Esophagus squamous epithelium (tissue), 5 donors: ENCODE measurements around the gene ACTN4. TPM values are rescaled to one million over a fixed set of nuclear protein-coding genes. Genes with fewer than 3 reads are reported as not detected.

Source experiments
- DNase-seq: peaks from one replicate; lab custom pipeline; 2025; lab: John Stamatoyannopoulos, UW
- H3K27ac ChIP-seq, 4 donors: fragments of 200-600 bp; sonication (generic); one replicate each; pipeline ENCODE4 v1.5.1; 2016 to 2019; ENCODE audit warnings: mild to moderate bottlenecking in 1 of 4
- H3K27me3 ChIP-seq, 4 donors: fragments of 200-600 bp; sonication (generic); 1 replicate in 3 of 4; 2 replicates in 1 of 4; pipeline versions ENCODE4 v1.5.1 to v1.6.0; 2017 to 2021; ENCODE audit warnings: antibody characterized with exemption in 1 of 4
- H3K36me3 ChIP-seq, 3 donors: fragments of 200-600 bp; sonication (generic); one replicate each; pipeline ENCODE4 v1.5.1; 2016 to 2019
- H3K4me1 ChIP-seq, 3 donors: fragments of 200-600 bp; sonication (generic); one replicate each; pipeline ENCODE4 v1.5.1; 2017 to 2019
- H3K4me3 ChIP-seq, 4 donors: fragments of 200-600 bp; sonication (generic); 1 replicate in 3 of 4; 2 replicates in 1 of 4; pipeline ENCODE4 v1.5.1; 2016 to 2019; ENCODE audit warnings: mild to moderate bottlenecking in 2 of 4, moderate library complexity in 1 of 4
- H3K9me3 ChIP-seq, 3 donors: fragments of 200-600 bp; sonication (generic); one replicate each; pipeline ENCODE4 v1.5.1; 2016 to 2019
- CTCF ChIP-seq, 6 experiments: fragments of 450-650 bp in 4 of 6; fragments of 200-600 bp in 2 of 6; sonication (generic) in 2 of 6; IDR thresholded peaks; one replicate each; pipeline ENCODE4 v1.5.1; 2016 to 2019; ENCODE audit warnings: antibody characterized with exemption in 6 of 6, mild to moderate bottlenecking in 4 of 6, moderate library complexity in 4 of 6
- POLR2A ChIP-seq, 4 donors: fragments of 450-650 bp; IDR thresholded peaks; one replicate each; pipeline ENCODE4 v1.6.1; 2017; ENCODE audit warnings: antibody characterized with exemption in 4 of 4, mild to moderate bottlenecking in 4 of 4, moderate library complexity in 3 of 4
- WGBS, 2 donors: methylation state at CpG; one replicate each; pipeline ENCODE4 v1.1.5; 2018; 5-methylcytosine and 5-hydroxymethylcytosine counted together
- intact Hi-C: fragments of 100-400 bp; cut with DNase I; formaldehyde crosslinking; loops from one replicate; pipeline ENCODE4 v1.15.0; 2022
- total RNA-seq, 4 donors: library from RNA; depleted of rRNA; stranded (reverse); fragments of >200 nt; gene quantifications; one replicate each; pipeline ENCODE4 v1.1.0, GENCODE V29; 2016
- donor health status: DM: yes; HTN: yes; CAD: no.

Gene ACTN4
- total RNA-seq, 4 donors from 2014 or later, result 302 to 705 (median 414) TPM

- TF ChIP-seq CTCF (IDR thresholded peaks at IDR 0.05) (no peak), POLR2A (IDR thresholded peaks at IDR 0.05) (no peak)
- H3K36me3 ChIP-seq, result peaks cover 3 to 55% (median 9%) of the 10 kb centered on the region in 3 donors
- no peak for DNase-seq
- peak overlapping the region; percentile 73 to 84 (median 82) for H3K27ac ChIP-seq
- H3K27me3 ChIP-seq, result no peaks in the 10 kb centered on the region
- H3K9me3 ChIP-seq, result no peaks in the 10 kb centered on the region
- 71 to 84% methylated on average over 13 of the region's 17 CpGs for WGBS, 2 donors
- intact Hi-C loops, result no loop called here
- no peak overlapping the region for H3K4me3 ChIP-seq
- H3K4me1 ChIP-seq, result peaks cover 19 to 78% (median 36%) of the 10 kb centered on the region in 3 donors
Observed at GRCh38 chr19:38635483-38636399, 11.7 kb upstream of the ACTN4 start.

GRCh38 chr19:38638461-38638860 is 9.0 kb upstream of the ACTN4 start:
- no peaks in the 10 kb centered on the region for H3K9me3 ChIP-seq
- no peak for TF ChIP-seq POLR2A (IDR thresholded peaks at IDR 0.05)
- no peak for TF ChIP-seq CTCF (IDR thresholded peaks at IDR 0.05)
- WGBS, 2 donors, result 86 to 93% methylated on average over 3 of the region's 3 CpGs
- intact Hi-C loops, result no loop called here
- H3K27me3 ChIP-seq, result no peaks in the 10 kb centered on the region
- peaks cover 33 to 82% (median 48%) of the 10 kb centered on the region in 3 donors for H3K4me1 ChIP-seq
- no peak overlapping the region for H3K4me3 ChIP-seq
- H3K27ac ChIP-seq, result peak overlapping the region; percentile 18 to 84 (median 82)
- no peak for DNase-seq
- peaks cover 3 to 27% (median 9%) of the 10 kb centered on the region in 3 donors for H3K36me3 ChIP-seq

GRCh38 chr19:38639679-38640078 is 7.8 kb upstream of the ACTN4 start:
- H3K27ac ChIP-seq, result peak overlapping the region; percentile 66 to 82 (median 80)
- DNase-seq, result no peak
- H3K36me3 ChIP-seq, result peaks cover 3 to 23% (median 9%) of the 10 kb centered on the region in 3 donors
- peaks cover 33 to 77% (median 45%) of the 10 kb centered on the region in 3 donors for H3K4me1 ChIP-seq
- no peaks in the 10 kb centered on the region for H3K9me3 ChIP-seq
- no peaks in the 10 kb centered on the region for H3K27me3 ChIP-seq
- TF ChIP-seq CTCF (IDR thresholded peaks at IDR 0.05) (no peak), POLR2A (IDR thresholded peaks at IDR 0.05) (no peak)
- H3K4me3 ChIP-seq, result no peak overlapping the region
- WGBS, 2 donors, result 83% methylated on average over 2 of the region's 2 CpGs; no CpG with 5 or more reads in 1 of the 2 donors
- intact Hi-C loops, result loop anchor here (10.0 kb wide), 1 partner anchor 65 kb away; no protein-coding TSS in a partner anchor

GRCh38 chr19:38640368-38640767 is 7.1 kb upstream of the ACTN4 start:
- Histone ChIP-seq H3K36me3 (peaks cover 0 to 17% (median 5%) of the 10 kb centered on the region in 3 donors), H3K4me1 (peaks cover 35 to 77% (median 38%) of the 10 kb centered on the region in 3 donors), H3K4me3 (peak overlapping the region in 1 of 4 donors; percentile 18), H3K27me3 (no peaks in the 10 kb centered on the region), H3K9me3 (no peaks in the 10 kb centered on the region), H3K27ac (peak overlapping the region; percentile 66 to 82 (median 80))
- 28 to 55% methylated on average over 2 to 3 of the region's 4 CpGs for WGBS, 2 donors
- peak in 2 of 6 experiments; percentile 28 to 37 for TF ChIP-seq CTCF (IDR thresholded peaks at IDR 0.05)
- TF ChIP-seq POLR2A (IDR thresholded peaks at IDR 0.05), result no peak
- DNase-seq, result no peak
- intact Hi-C loops, result loop anchor here (10.0 kb wide), 1 partner anchor 64 kb away; no protein-coding TSS in a partner anchor

- H3K4me3 ChIP-seq, result no peak overlapping the region
- peaks cover 24 to 77% (median 30%) of the 10 kb centered on the region in 3 donors for H3K4me1 ChIP-seq
- no peaks in the 10 kb centered on the region for H3K27me3 ChIP-seq
- WGBS, 2 donors, result 81 to 82% methylated on average over 4 to 7 of the region's 9 CpGs
- no peak for DNase-seq
- peaks cover 0 to 8% (median 0%) of the 10 kb centered on the region in 3 donors for H3K36me3 ChIP-seq
- H3K27ac ChIP-seq, result peak overlapping the region in 3 of 4 donors; percentile 66 to 82 (median 82)
- H3K9me3 ChIP-seq, result no peaks in the 10 kb centered on the region
- no peak for TF ChIP-seq CTCF (IDR thresholded peaks at IDR 0.05)
- no peak for TF ChIP-seq POLR2A (IDR thresholded peaks at IDR 0.05)
- intact Hi-C loops, result loop anchor here (10.0 kb wide), 1 partner anchor 63 kb away; no protein-coding TSS in a partner anchor
Observed at GRCh38 chr19:38642176-38642575, 5.3 kb upstream of the ACTN4 start.
